ENCODE data around the gene HDGFL3.

Gene HDGFL3

DNA sequence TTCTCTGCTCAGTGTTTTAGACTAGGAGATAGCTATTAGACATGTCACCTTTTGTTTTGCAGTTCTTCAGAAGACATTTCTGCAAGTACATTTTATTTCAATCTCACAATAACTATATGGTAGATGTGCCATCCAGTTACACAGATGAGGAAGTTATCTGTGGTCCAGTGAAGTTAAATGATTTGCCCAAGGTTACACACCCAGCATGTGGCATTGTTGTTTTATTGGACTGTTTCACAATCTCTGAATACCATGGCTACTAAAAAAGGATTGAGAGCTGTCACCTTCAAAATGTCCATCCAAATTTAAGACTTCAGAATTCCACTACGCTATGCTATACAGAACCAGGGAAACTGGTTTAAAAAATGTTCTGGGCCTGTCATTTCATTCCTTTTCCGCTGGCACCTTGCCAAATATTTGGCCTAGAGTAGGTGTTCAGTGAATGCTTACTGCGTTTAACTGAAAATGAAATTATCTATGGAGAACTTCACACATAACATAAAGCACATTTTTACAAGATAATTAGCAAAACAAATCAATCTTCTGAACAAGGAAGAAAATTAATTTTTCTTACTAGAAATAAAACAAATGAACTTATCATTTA lies 80.0 kb downstream of the HDGFL3 start:
- no peak for DNase-seq (ENCODE audit: low read depth in 2 of 2)

DNA sequence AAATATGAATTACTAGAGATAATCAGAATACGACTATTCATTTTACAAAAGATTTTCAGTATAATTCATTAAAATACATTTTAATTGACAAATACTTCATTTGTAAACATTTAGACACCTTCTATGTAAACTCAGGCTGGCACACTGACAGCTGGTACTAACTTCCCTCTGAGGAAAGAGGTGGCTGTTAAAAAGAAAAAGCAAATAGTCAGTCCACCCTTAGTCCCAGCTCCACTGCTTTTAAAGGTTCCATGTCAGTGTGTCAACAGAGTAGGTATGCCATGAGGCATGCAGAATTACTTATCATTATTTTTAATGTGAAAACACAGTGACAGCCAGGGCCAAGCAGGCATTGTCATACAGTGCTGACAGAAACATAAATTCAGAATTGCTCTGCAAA lies 84.1 kb downstream of the HDGFL3 start:
- no peak for DNase-seq (ENCODE audit: low read depth in 2 of 2)

DNA sequence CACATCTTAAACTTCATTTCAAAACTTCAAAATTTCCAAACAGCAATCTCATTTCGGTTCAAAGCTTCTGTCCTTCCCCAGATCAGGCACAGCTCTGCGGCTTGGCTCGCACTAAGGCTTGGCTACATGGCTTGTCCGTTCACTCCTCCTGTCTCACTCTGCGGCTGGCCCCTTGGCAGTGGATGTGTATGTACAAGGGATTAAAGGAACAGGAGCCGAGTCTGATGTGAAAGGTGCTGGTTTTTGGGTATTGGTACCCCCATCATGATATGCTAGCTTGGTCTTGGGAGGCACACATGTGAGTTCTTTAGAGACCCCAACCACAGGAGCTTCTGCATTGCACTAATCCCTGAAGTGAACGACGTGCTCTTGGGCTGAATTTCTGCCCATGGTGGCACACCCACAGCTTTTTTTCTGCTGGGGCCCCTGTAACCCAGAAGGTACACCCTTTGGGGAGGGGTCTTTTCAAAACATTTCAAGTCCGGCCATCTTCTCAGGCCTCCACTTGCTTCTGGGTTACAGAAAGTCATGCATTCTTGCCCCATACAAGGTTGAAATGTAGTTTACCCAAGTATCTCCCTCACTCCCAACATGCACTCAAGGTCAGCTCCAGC lies 87.5 kb downstream of the HDGFL3 start:
- no peak for DNase-seq (ENCODE audit: low read depth in 2 of 2)

DNA sequence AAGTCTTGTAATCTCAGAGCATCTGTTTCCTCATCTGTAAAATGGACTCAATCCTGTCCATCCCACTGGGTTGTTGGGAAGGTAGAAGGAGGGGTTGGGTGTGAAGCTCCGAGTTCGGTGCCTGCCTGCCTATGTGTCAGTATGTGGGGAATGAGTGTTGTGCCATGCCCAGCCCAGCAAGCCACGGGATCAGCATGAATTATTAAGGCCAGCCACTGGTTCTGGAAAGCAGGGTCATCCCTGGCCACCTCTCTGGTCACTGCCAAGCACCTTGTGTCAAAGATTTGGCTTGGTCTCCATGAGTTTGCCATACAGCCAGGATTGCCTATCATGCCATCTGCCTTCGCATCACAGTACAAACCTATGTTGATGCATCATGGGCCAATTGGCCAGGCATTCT lies 88.7 kb downstream of the HDGFL3 start:
- no peak for DNase-seq (ENCODE audit: low read depth in 2 of 2)

DNA sequence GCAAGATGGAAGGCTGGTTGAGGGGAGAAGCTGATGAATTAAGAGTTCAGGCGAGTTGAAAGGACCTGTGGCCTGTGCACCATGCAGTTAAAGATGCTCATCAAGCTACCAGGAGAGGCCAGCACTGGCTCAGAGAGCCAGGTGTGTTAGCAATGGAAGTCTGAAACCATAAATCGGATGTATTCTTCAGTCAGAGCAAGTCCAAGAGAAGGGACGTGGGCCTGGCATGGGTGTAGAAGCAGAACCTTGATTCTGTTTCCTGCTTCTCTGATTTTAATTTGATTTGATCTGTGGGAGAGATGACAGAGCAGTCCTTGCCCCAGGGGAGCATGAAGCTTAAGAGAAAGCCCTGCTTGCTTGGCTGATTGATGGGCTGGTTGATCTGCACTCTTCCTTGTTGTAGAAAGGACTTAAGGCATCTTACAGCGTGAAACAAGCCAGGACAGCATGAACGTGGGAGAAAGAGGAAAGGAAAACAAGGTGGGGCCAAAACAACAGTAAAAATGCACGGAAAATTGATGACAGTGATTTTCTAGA lies 89.3 kb downstream of the HDGFL3 start:
- no peak for DNase-seq (ENCODE audit: low read depth in 2 of 2)

DNA sequence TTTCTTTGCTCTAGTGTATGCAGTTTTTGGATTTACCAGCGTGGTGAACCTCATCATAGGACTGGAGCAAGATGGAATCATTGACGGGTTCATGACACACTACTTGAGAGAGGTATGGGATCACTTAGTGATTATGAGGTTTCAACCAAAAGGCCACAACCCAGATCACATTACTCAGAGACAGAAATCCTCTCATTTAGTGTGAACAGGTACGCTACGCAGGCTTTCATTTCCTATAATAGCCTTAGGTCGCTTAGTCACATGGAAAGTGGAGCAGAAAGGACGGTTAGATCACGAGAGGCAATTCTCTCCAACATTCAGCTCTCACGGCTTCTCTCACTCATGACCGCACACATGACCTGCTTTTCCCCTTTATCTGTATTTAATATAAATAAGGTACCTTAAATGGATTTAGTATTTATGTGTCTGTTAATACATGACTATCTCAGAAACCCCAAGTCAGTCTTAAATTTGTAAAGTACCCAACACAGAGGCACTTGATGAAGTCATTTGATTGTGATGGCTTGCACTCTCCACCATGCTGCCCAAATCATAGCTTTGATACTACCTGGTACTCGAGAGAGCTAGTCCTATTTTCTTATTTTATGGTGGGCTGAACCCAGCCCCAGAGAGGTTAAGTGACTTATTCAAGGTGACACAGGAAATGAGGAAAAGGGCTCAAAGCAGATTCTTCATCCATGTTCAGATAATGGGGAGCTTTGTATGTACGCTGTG lies 91.6 kb downstream of the HDGFL3 start:
- no peak for DNase-seq (ENCODE audit: low read depth in 2 of 2)

DNA sequence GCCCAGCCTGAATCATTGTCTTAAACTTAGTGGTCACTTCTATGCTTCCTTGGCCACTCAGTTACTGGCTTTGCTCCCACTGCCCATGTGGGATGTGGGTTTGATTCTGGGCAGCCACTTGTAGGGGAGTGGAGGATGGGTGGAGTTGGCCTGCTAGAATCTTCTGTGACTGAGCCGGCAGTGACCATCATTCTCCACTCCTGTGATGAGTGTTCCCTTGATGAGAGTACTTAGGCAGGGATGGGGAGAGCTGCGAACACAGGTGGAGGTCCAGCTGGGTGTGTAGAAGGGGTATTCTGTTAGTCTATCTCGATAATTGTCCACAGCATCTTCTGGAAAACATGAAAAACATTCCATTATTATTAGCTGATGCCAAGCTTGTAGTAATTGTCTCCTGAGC lies 92.2 kb downstream of the HDGFL3 start:
- DNase-seq (ENCODE audit: low read depth in 2 of 2) = no peak

DNA sequence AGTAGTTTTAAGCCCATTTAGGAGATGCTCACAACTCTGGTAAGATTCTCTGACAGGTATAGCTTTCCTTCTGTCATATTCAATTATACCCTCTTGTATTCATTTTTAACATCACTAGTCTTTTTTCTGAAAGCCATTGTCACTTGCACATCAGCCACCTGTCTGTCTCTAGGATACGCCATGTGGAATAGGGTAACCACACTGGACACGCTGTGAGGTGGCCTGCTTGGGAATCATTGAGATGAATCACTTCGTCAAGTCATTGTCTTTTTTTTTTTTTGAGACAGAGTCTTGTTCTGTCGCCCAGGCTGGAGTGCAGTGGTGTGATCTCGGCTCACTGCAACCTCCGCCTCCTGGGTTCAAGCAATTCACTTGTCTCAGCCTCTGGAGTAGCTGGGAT lies 92.8 kb downstream of the HDGFL3 start:
- DNase-seq (ENCODE audit: low read depth in 2 of 2) = no peak

DNA sequence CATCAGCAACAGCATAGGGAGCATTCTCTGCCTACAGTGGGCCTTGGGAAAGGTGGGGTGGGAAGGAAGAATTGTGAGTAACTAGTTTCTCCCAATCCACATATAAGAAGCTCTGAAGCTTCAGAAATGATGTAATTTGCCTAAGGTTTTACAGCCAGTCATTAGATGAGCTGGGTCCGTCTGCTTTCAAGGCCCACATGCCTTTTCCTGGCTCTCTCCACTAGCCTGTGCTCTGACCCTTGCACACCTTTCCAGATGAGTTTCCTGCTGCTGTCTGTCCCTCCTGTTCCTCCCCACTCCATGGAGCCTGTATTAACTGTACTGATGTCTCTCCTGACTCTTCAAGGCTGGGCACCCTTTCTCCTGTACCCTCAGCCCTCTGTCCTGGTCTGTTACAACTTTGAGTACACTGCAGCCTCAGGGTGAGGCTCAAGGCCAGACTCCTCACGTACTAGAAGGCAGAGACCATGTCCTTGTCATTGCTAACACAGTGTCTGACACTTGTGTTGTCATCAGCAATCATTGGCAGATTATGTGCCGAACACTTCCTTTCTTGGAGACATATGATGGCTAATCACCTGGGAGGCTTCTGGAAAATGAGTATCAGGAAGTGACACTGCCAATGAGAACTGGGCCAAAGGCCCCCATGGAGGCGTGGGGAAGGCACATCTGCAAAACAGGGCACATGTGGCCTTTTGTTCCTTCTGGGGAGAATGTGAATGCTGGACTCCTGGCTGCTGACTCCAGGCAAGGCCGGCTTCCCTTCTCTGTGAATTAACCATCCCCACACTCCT lies 93.5 kb downstream of the HDGFL3 start:
- no peak for DNase-seq (ENCODE audit: low read depth in 2 of 2)

DNA sequence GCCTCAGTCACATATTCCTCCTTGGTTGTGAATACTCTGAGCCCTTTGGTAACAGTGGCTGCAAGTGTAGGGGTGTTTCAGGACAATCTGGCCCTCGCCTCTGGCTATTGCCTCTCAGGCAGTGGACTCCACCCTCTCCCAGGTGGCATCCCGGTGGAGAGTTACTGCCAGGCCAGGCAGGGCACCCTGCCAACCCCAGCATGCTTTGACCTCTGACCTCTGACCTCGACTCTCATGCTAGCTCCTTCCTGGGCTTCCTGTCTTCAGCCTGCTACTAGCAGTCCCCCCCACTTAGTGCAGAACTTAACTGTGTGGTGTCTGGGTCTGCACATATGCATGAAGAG lies 94.7 kb downstream of the HDGFL3 start:
- DNase-seq (ENCODE audit: low read depth in 2 of 2) = no peak

DNA sequence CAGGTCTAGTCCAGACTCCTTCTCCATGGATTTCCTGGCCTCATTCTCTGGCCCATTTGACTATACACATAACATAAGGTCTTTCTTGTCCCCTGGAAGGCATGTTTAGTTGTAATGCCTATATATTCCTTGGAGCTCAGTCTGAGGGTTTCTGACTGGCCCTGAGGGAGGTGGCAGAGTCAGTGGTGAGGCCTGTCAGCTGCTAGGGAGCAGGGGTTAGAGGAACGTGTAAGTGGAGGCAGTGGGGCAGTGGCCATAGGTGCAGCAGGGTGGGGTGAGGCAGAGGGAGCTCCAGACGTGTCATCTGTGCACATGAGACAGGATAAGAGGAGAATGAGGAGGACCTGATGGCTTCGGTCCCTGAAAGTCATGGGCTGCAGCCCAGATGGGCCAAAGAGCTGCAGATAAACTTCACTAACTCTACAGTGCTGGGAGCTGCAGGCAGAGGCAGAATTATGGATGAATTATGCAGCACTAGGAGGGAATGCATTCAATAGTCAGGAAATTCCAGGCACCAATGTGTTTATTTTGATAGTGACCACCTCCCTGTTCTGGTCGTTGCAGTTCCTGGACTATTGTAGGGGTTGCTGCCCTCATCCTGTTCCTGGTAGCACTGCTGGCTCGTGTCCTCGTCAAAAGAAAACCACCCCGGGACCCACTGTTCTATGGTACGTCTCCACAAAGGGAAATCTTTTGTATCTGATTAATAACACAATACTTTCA lies 95.2 kb downstream of the HDGFL3 start:
- DNase-seq (ENCODE audit: low read depth in 2 of 2) = no peak

DNA sequence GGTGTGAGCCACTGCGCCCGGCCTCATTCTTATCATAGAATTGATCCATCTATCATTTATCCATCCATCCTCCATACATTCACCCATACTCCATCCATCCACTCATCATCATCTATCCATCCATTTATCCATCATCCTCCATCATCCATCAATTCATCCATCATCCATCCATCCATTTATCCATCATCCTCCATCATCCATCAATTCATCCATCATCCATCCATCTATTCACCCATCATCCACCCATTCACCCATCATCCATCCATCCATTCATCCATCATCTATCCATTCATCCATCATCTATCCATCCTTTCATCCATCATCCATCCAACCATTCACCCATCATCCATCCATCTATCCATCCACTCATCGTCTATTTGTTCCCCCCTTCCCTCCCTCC lies 96.5 kb downstream of the HDGFL3 start:
- no peak for DNase-seq (ENCODE audit: low read depth in 2 of 2)

DNA sequence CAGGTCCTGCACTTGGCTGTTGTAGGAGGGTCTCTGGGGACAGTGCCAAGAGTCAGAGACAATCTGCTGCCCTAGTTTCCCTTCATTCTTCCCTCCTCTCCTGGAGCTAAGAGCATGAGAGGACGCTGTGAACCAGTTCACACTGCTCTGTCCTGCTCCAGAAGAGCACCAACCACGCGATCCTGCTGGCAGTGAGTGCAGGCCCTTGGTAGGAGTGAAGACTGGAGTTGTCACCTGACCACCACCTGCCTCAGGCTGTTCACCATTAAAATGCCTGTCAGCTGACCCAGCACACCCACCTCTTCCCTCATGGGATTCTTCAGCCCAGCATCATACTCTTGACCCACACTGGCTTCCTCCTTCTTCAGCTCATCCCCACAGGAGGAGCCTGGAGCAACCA lies 97.2 kb downstream of the HDGFL3 start:
- no peak for DNase-seq (ENCODE audit: low read depth in 2 of 2)

DNA sequence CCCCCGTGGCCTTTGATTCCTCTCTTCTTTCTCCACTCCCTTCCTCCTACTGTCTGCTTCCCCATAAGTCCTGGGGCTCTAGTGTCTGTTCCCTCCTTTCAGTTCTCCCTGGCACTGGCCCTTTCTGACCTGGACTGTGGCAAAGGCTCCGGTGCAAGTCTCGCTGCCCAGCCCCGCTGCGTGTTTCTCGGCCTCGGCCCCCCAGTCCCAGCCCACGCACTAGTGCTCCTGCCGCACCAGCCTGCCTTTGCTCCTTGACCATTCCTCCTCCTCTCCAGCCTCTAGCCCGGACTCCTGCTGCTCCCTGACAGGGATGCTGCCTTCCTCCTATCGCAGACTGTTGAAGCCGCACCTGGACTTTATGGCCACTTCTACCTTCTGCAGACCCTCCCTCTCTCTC lies 98.1 kb downstream of the HDGFL3 start:
- DNase-seq (ENCODE audit: low read depth in 2 of 2) = no peak

DNA sequence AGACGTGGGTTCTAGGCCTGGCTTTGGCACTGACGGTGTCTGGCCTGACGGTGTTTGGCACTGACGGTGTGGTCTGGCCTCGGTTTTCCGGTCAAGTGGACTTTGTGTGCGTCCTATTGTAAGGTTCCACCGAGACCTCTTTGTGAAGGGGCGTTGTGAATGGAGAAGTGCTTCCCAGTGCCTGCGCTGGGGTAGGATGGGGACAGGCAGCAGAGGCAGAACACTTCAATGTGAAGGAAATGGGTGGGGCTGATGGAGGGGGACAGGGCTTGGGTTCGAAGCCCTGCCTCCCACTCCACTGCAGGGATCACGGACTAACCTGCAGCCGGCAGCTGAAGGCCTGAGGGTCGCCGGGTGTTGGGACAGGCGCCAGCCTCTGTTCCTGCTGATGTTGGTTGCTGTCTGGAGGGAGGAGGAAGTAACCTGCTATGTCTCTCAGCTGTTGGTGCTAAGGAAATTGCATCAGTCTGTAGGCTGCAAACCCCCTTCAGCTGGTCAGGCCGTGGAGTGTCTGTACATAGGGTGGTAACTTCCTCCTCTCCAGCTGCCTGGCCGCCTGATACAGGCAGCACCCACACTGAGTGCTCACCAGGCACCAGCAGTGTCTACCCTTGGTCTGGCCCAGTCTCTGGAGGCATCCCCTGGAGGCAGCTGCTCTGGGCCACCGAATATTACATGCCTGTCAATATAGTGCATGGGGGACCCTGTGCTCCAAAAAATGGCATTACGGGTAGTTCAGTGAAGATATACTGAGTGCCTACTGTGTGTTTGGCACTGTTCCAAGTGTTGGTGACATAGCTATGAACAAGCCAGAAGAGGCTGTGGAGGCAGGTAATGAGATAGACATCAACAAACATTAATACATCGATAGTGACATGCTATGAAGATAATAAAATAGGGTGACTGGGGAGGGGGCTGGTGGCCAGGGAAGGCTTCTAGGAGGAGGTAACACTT lies 99.1 kb downstream of the HDGFL3 start:
- DNase-seq (ENCODE audit: low read depth in 2 of 2) = no peak

DNA sequence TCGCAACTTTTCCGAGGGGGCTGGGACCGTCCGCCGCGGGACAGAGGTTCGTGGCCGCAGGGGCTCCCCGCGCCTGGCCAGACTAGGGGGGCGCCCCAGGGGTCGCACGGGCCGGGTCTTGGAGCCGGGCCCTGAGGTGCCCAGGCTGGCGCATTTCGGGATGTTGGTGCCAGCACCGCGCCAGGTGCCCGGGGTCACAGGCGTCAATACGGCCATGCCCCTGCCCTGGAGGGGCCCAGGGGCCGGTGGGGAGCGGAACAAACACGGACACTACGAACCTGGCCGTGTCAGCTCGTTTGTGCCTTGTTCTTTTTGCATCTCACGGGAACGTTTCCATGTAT lies 99.8 kb downstream of the HDGFL3 start:
- no peak for DNase-seq (ENCODE audit: low read depth in 2 of 2)

DNA sequence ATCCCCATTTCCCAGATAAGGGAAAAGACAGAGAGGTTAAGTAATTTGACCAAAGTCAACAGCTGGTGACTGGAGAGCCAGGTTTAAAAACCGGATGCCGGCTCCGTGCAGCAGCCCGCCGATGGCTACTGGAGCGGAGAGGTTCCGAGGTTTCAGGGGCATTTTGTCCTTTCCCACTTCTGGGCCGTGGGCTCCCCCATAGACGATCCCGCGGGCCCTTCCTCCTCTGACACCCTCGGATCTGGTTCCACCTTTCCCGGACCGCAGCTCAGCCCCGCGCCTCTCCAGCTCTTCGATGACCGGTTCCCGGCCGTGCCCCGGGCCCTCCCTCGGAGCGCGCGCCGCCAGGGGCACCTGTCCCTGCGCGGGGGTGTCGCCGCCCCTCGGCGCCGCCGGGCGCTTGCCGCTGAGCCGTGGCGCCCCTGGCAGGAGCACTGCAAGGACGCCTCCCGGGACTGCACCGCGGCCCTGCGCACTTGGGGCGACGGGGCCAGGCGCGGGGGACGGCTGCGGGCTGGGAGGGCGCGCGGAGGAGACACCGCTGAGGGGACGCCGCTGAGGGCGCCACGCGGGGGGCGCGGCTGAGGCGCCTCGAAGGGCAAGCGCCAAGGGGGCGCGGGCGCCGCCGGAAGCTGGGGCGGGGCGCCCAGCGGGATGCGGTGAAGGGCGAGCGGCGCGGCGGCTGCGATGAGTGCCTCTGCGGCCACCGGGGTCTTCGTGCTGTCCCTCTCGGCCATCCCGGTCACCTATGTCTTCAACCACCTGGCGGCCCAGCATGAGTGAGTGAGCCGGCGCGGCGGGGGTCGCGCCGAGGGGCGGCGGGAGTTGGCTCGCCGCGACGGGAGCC lies 100.4 kb downstream of the HDGFL3 start, which contains the start of gene TM6SF1:
TM6SF1 (plus strand) TSS at position 652 of the 847 bp plus-strand sequence; CDS start at position 688, 36 bp downstream.
- DNase-seq (ENCODE audit: low read depth in 2 of 2) = no peak

DNA sequence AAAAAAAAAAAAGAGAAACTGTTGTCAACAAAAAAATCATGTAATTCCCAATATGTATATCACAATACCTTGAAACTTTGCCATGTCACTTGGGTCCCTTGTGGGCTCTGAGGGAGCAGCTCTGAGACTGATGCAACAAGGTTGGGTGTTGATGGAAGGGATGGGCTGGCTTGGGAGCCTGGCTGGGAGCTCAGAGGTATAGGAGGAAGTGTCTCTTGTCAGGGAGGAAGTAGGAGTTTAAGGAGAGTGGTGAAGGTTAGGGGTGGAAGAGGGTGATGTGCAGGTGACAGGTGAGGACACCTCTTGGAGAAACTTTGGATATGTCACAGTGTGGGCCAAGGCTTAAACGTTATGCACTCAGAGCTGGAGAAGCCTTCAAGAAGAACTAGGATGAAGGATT lies 102.2 kb downstream of the HDGFL3 start:
- DNase-seq (ENCODE audit: low read depth in 2 of 2) = no peak

DNA sequence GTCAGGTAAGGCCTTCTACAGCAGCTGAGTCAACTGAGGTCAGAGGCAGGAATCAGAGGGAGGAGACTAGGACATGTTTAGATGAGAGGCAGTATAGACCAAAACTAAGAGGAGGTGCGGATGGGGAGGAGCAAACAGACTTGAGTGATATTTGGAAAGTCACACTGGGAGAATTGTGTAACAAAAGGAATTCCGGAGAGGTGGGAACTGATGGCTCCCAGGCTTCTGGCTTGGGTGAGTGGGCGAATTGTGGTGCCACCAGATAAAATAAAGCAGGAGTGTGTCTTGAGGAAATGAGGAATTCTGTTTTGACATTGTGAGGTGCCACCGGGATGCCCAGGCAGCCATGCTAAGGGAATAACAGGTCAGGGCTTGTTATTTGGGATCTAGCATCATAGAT lies 103.5 kb downstream of the HDGFL3 start:
- no peak for DNase-seq (ENCODE audit: low read depth in 2 of 2)

DNA sequence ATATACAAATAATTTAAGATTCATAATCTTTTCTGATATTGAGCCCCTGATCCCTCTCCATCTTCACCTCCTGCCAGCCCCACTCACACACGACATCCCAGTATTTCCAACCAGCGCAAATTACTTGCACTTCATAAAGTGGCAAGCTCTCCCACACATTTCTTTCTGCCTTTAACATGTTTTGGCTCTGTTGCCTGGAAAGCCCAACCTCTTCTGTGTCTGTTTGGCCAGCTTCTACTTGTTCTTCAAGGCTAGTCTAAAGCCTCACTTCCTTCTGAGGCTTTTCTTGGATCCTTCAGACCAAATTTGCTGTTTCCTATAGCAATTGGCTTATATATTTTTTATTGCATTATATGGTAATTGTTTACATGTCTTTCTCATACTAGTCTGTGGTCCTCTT lies 105.3 kb downstream of the HDGFL3 start:
- DNase-seq (ENCODE audit: low read depth in 2 of 2) = no peak

Measured in stimulated activated CD4-positive, alpha-beta T cell treated with anti-CD3 and anti-CD28 coated beads, Interleukin-1b, Interleukin-23, amount 100 ng/mL, for 1 hour (primary cell).